K562 (cell line): Measurements from ENCODE around the gene WASF2. TPM values are rescaled to one million over a fixed set of nuclear protein-coding genes. Genes with fewer than 3 reads are reported as not detected.

ENCODE experiments used
- CBFB ChIP-seq: sonication (generic); formaldehyde crosslinking; IDR thresholded peaks from 2 replicates; pipeline ENCODE4 v1.4.0; 2020; ENCODE audit warnings: mild to moderate bottlenecking, missing genetic modification reagents
- CREM ChIP-seq: IDR thresholded peaks from 2 replicates; pipeline ENCODE4 v1.6.1; 2014; ENCODE audit warnings: antibody characterized with exemption, low read depth
- DACH1 ChIP-seq: fragments of 450-650 bp; IDR thresholded peaks from 2 replicates; pipeline ENCODE4 v1.6.1; 2018; ENCODE audit not compliant: partially characterized antibody
- HMGN3 ChIP-seq: IDR thresholded peaks from 2 replicates; pipeline ENCODE4 v1.6.1; 2011; ENCODE audit warnings: borderline replicate concordance, low read depth, mild to moderate bottlenecking, mixed read lengths, low read length; ENCODE audit not compliant: insufficient read length; ENCODE audit errors: extremely low read depth
- IRF2 ChIP-seq: sonication (generic); formaldehyde crosslinking; IDR thresholded peaks from 2 replicates; pipeline ENCODE4 v1.8.1; 2022; ENCODE audit warnings: mild to moderate bottlenecking, missing genetic modification reagents
- KAT7 ChIP-seq: sonication (generic); formaldehyde crosslinking; IDR thresholded peaks from 2 replicates; pipeline ENCODE4 v1.8.0; 2022; ENCODE audit warnings: missing genetic modification reagents, mild to moderate bottlenecking, borderline replicate concordance
- NFXL1 ChIP-seq: fragments of 450-650 bp; formaldehyde crosslinking; IDR thresholded peaks from 2 replicates; pipeline ENCODE4 v1.4.0; 2021; ENCODE audit warnings: mild to moderate bottlenecking
- TAL1 ChIP-seq: fragments of 450-650 bp; IDR thresholded peaks from 2 replicates; pipeline ENCODE4 v1.6.1; 2016; ENCODE audit warnings: mild to moderate bottlenecking
- ZNF830 ChIP-seq: fragments of 250-450 bp; sonication (Bioruptor Pico); IDR thresholded peaks from 2 replicates; pipeline ENCODE4 v1.5.0; 2021; ENCODE audit warnings: mild to moderate bottlenecking
- polyA plus RNA-seq, 8 experiments: library from polyadenylated mRNA; depleted of rRNA in 4 of 8; stranded (reverse) in 5 of 8; unstranded in 3 of 8; fragments of >200 nt; fragmentation: Nextera tagmentation in 2 of 8; fragmentation: Illumina TruSeq in 1 of 8; extraction: Ambion mirVana in 2 of 8; extraction: Trizol in 1 of 8; gene quantifications; 2 replicates each; pipeline versions ENCODE4 v1.2.1 to v1.2.3, GENCODE V29; 2011 to 2014; ENCODE audit warnings: inconsistent platforms in 1 of 8, missing spikeins in 1 of 8
- total RNA-seq, 7 experiments: library from RNA; depleted of rRNA in 6 of 7; stranded (reverse); fragments of >200 nt in 6 of 7; fragmentation: Illumina TruSeq in 2 of 7; extraction: Trizol in 2 of 7; gene quantifications; 2 replicates each; pipeline versions ENCODE4 v1.2.1 to v1.2.3, GENCODE V29; 2011 to 2021; ENCODE audit warnings: low replicate concordance in 1 of 7
- TF ChIP-seq, protein P1 (sequence below): fragments of 450-650 bp; IDR thresholded peaks from 2 replicates; pipeline ENCODE4 v1.6.1; 2016; ENCODE audit warnings: antibody characterized with exemption

The WASF2 gene
- total and polyA plus RNA-seq, 9 of the 15 experiments (the other 6 are each of a cell fraction or from before 2014, with no cell fraction given), result 8.2 to 163 (median 31.2) TPM

DNA sequence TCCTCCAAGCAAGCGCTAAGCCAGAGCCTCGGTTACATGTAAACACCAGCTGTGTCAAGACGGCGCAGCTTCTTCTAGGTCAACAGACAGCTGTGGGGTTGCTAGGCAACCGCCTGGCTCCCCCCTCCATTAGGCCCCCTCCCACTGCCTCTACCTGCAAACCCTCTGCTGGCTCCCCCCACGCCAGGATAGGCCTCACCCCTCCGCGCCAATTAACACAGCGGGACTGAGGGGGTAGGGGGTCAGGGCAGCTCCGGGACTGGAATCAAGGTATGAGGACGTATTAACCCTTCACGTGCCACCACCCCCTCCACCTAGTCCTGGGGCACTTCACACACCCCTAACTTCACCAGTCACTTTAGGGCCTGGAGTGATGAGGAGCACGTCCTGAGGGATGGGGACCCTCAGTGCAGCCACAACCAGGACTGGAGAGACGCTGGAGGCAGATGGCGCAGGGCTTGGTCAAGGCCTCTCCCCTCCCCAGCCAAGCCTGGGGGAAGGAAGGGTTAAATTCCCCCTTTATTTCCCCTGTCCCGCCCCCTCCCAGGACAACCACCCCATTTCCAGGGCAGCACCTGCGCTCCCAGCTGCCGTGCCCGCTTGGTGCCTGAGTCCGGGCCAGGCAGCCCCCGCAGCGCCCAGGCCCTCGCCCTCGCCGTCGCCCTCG is 37.4 kb upstream of the WASF2 start (continued):
- TF ChIP-seq, protein P1, sequence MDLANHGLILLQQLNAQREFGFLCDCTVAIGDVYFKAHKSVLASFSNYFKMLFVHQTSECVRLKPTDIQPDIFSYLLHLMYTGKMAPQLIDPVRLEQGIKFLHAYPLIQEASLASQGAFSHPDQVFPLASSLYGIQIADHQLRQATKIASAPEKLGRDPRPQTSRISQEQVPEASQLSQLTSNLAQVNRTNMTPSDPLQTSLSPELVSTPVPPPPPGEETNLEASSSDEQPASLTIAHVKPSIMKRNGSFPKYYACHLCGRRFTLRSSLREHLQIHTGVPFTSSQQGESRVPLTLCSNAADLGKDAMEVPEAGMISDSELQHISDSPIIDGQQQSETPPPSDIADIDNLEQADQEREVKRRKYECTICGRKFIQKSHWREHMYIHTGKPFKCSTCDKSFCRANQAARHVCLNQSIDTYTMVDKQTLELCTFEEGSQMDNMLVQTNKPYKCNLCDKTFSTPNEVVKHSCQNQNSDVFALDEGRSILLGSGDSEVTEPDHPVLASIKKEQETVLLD, result peak; percentile 82
- TF ChIP-seq TAL1 (no peak), IRF2 (CRISPR knock-in tag) (0 out of 2 replicates have a peak, but pooled peaks have one; percentile 6), HMGN3 (no peak), ZNF830 (CRISPR knock-in tag) (no peak), NFXL1 (CRISPR knock-in tag) (no peak), DACH1 (peak; percentile 97), CBFB (CRISPR knock-in tag) (no peak), CREM (peak; percentile 67), KAT7 (CRISPR knock-in tag) (no peak)
